H1 (cell line): ENCODE results near the gene SLC6A2. TPM values are rescaled to one million over a fixed set of nuclear protein-coding genes. Genes with fewer than 3 reads are reported as not detected.

ENCODE experiments used
- CTCF ChIA-PET: fragments of 300-600 bp; sonication (Branson Sonifier 250); formaldehyde crosslinking; loops from one replicate; lab custom pipeline; 2021; ENCODE audit not compliant: partially characterized antibody; lab: Charles Lee
- POLR2A ChIA-PET: fragments of 300-600 bp; sonication (Branson Sonifier 250); formaldehyde crosslinking; loops from one replicate; lab custom pipeline; 2021; ENCODE audit warnings: inconsistent platforms; ENCODE audit not compliant: partially characterized antibody; lab: Charles Lee
- DNase-seq, 2 experiments: peaks; one replicate each; pipeline versions ENCODE4 v3.0.0 to v3.0.0-alpha.2; 2010 to 2022; ENCODE audit warnings: low spot score in 2 of 2, low read depth in 1 of 2, mixed read lengths in 1 of 2
- FAIRE-seq: peaks from 2 replicates; lab custom pipeline; 2011; peaks lifted over from hg19 to GRCh38; lab: Jason Lieb, UNC
- H2AFZ ChIP-seq: 2 replicates; pipeline ENCODE4 v1.8.1; 2012; ENCODE audit warnings: low read length, inconsistent platforms
- H2AK5ac ChIP-seq: 2 replicates; pipeline ENCODE4 v1.6.1; 2013; ENCODE audit warnings: low read depth, low read length
- H2BK120ac ChIP-seq: replicated peaks from 2 replicates; pipeline ENCODE3; 2013; ENCODE audit warnings: low read depth, low read length, inconsistent platforms
- H2BK12ac ChIP-seq: 2 replicates; pipeline ENCODE4 v1.6.1; 2013; ENCODE audit warnings: low read depth, low read length
- H2BK15ac ChIP-seq: 2 replicates; pipeline ENCODE4 v1.6.1; 2013; ENCODE audit warnings: low read length
- H2BK20ac ChIP-seq: 2 replicates; pipeline ENCODE4 v1.6.1; 2013; ENCODE audit warnings: low read length
- H2BK5ac ChIP-seq: 2 replicates; pipeline ENCODE4 v1.6.1; 2013; ENCODE audit warnings: low read depth, low read length
- H3K14ac ChIP-seq: 2 replicates; pipeline ENCODE4 v1.6.1; 2013; ENCODE audit warnings: inconsistent platforms; ENCODE audit not compliant: insufficient read length
- H3K18ac ChIP-seq: 2 replicates; pipeline ENCODE4 v1.6.1; 2013; ENCODE audit warnings: low read length; ENCODE audit errors: extremely low read depth
- H3K23ac ChIP-seq: 2 replicates; pipeline ENCODE4 v1.6.1; 2013; ENCODE audit warnings: inconsistent platforms; ENCODE audit not compliant: insufficient read length
- H3K23me2 ChIP-seq: 2 replicates; pipeline ENCODE4 v1.6.1; 2013; ENCODE audit warnings: low read depth, low read length
- H3K27ac ChIP-seq: 2 replicates; pipeline ENCODE4 v1.6.1; 2011; ENCODE audit warnings: low read depth, low read length, inconsistent platforms
- H3K27me3 ChIP-seq, 4 experiments: replicated peaks in 1 of 4; 1 replicate in 1 of 4; 2 replicates in 3 of 4; pipeline versions ENCODE4 v1.6.1 to v1.8.1; 2011 to 2013; ENCODE audit warnings: low read length in 3 of 4, mild to moderate bottlenecking in 3 of 4, inconsistent platforms in 2 of 4, mixed read lengths in 2 of 4, moderate library complexity in 1 of 4; ENCODE audit not compliant: control insufficient read depth in 3 of 4, insufficient read depth in 3 of 4; ENCODE audit errors: extremely low read depth in 1 of 4
- H3K36me3 ChIP-seq, 4 experiments: 2 replicates each; pipeline versions ENCODE4 v1.6.1 to v1.8.1; 2011 to 2013; ENCODE audit warnings: mild to moderate bottlenecking in 4 of 4, low read length in 3 of 4, moderate library complexity in 2 of 4, control low read depth in 1 of 4, inconsistent platforms in 1 of 4; ENCODE audit not compliant: insufficient read depth in 4 of 4, control insufficient read depth in 2 of 4
- H3K4ac ChIP-seq: replicated peaks from 2 replicates; pipeline ENCODE3; 2013; ENCODE audit warnings: low read length, low read depth, mixed read lengths, inconsistent platforms; ENCODE audit not compliant: insufficient read length
- H3K4me1 ChIP-seq, 4 experiments: replicated peaks in 1 of 4; 1 replicate in 1 of 4; 2 replicates in 3 of 4; pipeline versions ENCODE4 v1.6.1 to v1.8.1; 2011 to 2013; ENCODE audit warnings: low read length in 3 of 4, inconsistent platforms in 2 of 4, mixed read lengths in 1 of 4; ENCODE audit not compliant: insufficient read depth in 4 of 4, control insufficient read depth in 3 of 4
- H3K4me2 ChIP-seq, 2 experiments: 2 replicates each; pipeline versions ENCODE4 v1.6.1 to v1.8.1; 2011 to 2013; ENCODE audit warnings: low read depth in 2 of 2, low read length in 2 of 2, control low read depth in 1 of 2, inconsistent platforms in 1 of 2, mild to moderate bottlenecking in 1 of 2; ENCODE audit not compliant: insufficient read depth in 1 of 2
- H3K4me3 ChIP-seq, 4 experiments: fragments of 200-600, 300-600 bp in 1 of 4; sonication (generic), shearing (Covaris generic), sonication (Bioruptor Twin) in 1 of 4; 2 replicates each; pipeline versions ENCODE4 v1.5.1 to v1.8.1; 2011 to 2016; ENCODE audit warnings: low read length in 4 of 4, low read depth in 3 of 4, control low read depth in 2 of 4, inconsistent platforms in 2 of 4, mild to moderate bottlenecking in 2 of 4, mixed read lengths in 1 of 4, moderate library complexity in 1 of 4; ENCODE audit not compliant: insufficient read depth in 2 of 4; ENCODE audit errors: extremely low read depth in 1 of 4
- H3K56ac ChIP-seq: replicated peaks from 2 replicates; pipeline ENCODE3; 2013; ENCODE audit warnings: low read depth, mild to moderate bottlenecking, mixed read lengths, low read length, inconsistent platforms; ENCODE audit not compliant: insufficient read length
- H3K79me1 ChIP-seq: 2 replicates; pipeline ENCODE4 v1.6.1; 2013; ENCODE audit warnings: low read depth, low read length, control low read depth
- H3K79me2 ChIP-seq, 2 experiments: 2 replicates each; pipeline versions ENCODE4 v1.6.1 to v1.8.1; 2012 to 2013; ENCODE audit warnings: low read length in 2 of 2, mild to moderate bottlenecking in 2 of 2, inconsistent platforms in 1 of 2; ENCODE audit not compliant: insufficient read depth in 2 of 2, control insufficient read depth in 1 of 2
- H3K9ac ChIP-seq, 4 experiments: replicated peaks in 1 of 4; 1 replicate in 1 of 4; 2 replicates in 3 of 4; pipeline versions ENCODE4 v1.6.1 to v1.8.1; 2011 to 2013; ENCODE audit warnings: low read depth in 3 of 4, low read length in 3 of 4, control low read depth in 2 of 4, mild to moderate bottlenecking in 2 of 4, moderate library complexity in 2 of 4, inconsistent platforms in 1 of 4; ENCODE audit errors: extremely low read depth in 1 of 4
- H3K9me3 ChIP-seq, 2 experiments: 2 replicates each; pipeline versions ENCODE4 v1.6.1 to v1.8.1; 2012 to 2013; ENCODE audit warnings: mild to moderate bottlenecking in 2 of 2, moderate library complexity in 2 of 2, control low read depth in 1 of 2, inconsistent platforms in 1 of 2, low read depth in 1 of 2, low read length in 1 of 2, mixed read lengths in 1 of 2; ENCODE audit not compliant: insufficient read depth in 2 of 2
- H4K20me1 ChIP-seq, 2 experiments: replicated peaks in 1 of 2; 2 replicates each; pipeline versions ENCODE3 to v1.8.1; 2011 to 2013; ENCODE audit warnings: inconsistent platforms in 2 of 2, low read length in 2 of 2, mild to moderate bottlenecking in 1 of 2; ENCODE audit not compliant: insufficient read depth in 2 of 2, control insufficient read depth in 1 of 2
- H4K5ac ChIP-seq: 2 replicates; pipeline ENCODE4 v1.6.1; 2013; ENCODE audit warnings: low read length, low read depth, mixed read lengths, inconsistent platforms; ENCODE audit not compliant: insufficient read length
- H4K8ac ChIP-seq: 2 replicates; pipeline ENCODE4 v1.8.0; 2013; ENCODE audit warnings: mild to moderate bottlenecking, moderate library complexity, low read length, inconsistent platforms; ENCODE audit not compliant: insufficient read depth; ENCODE audit errors: extremely low read depth
- H4K91ac ChIP-seq: replicated peaks from 2 replicates; pipeline ENCODE3; 2013; ENCODE audit warnings: low read length, mixed read lengths, inconsistent platforms; ENCODE audit not compliant: insufficient read length
- CBX5 ChIP-seq: fragments of 300-800, 300-1000 bp; sonication (generic); IDR thresholded peaks from 2 replicates; pipeline ENCODE4 v1.7.1; 2016; ENCODE audit warnings: antibody characterized with exemption, low read length, low read depth
- CEBPB ChIP-seq: IDR thresholded peaks from 2 replicates; pipeline ENCODE4 v1.6.1; 2012; ENCODE audit warnings: low read depth, low read length
- EP300 ChIP-seq, 2 experiments: IDR thresholded peaks; 1 replicate in 1 of 2; 2 replicates in 1 of 2; pipeline ENCODE4 v1.6.1; 2011 to 2012; ENCODE audit warnings: low read depth in 2 of 2, low read length in 2 of 2, mild to moderate bottlenecking in 2 of 2, borderline replicate concordance in 1 of 2, inconsistent platforms in 1 of 2, moderate library complexity in 1 of 2
- KDM1A ChIP-seq: fragments of 200-600, 300-600 bp; sonication (generic); IDR thresholded peaks from 2 replicates; pipeline ENCODE4 v1.7.1; 2016; ENCODE audit warnings: mild to moderate bottlenecking, low read length, borderline replicate concordance
- MAFK ChIP-seq: IDR thresholded peaks from 2 replicates; pipeline ENCODE4 v1.6.1; 2012; ENCODE audit warnings: low read depth, mild to moderate bottlenecking, improper control_type of control experiment, low read length
- MAX ChIP-seq: IDR thresholded peaks from 2 replicates; pipeline ENCODE4 v1.6.1; 2012; ENCODE audit warnings: inconsistent platforms
- NRF1 ChIP-seq: IDR thresholded peaks from 2 replicates; pipeline ENCODE4 v1.6.1; 2011; ENCODE audit warnings: mild to moderate bottlenecking, low read depth, low read length, improper control_type of control experiment
- PHF8 ChIP-seq: fragments of 200-600 bp; sonication (generic); conservative IDR thresholded peaks from 2 replicates; pipeline ENCODE4 v1.7.1; 2012; ENCODE audit warnings: low read depth, mild to moderate bottlenecking, inconsistent platforms, low read length, moderate library complexity
- POU5F1 ChIP-seq: IDR thresholded peaks from 2 replicates; pipeline ENCODE4 v1.6.1; 2011; ENCODE audit warnings: low read depth, mild to moderate bottlenecking, low read length, moderate library complexity
- RNF2 ChIP-seq: fragments of 200-900, 300-1000 bp; sonication (generic); IDR thresholded peaks from 2 replicates; pipeline ENCODE4 v1.7.1; 2016; ENCODE audit warnings: borderline replicate concordance, low read depth, mild to moderate bottlenecking, antibody characterized with exemption, low read length; ENCODE audit not compliant: poor library complexity, severe bottlenecking; ENCODE audit errors: missing control alignments
- SUZ12 ChIP-seq: fragments of 200-600 bp; sonication (generic); IDR thresholded peaks from 2 replicates; pipeline ENCODE4 v1.6.1; 2012; ENCODE audit warnings: mild to moderate bottlenecking, inconsistent platforms, low read length, moderate library complexity, mixed read lengths
- WGBS, 2 experiments: shearing (Covaris generic) in 1 of 2; methylation state at CpG; one replicate each; pipeline versions ENCODE4 v1.1.6 to v1.1.7; 2013 to 2015; ENCODE audit warnings: low lambda C conversion rate in 2 of 2, mixed read lengths in 2 of 2, inconsistent platforms in 1 of 2, low coverage in 1 of 2, missing lambda C conversion rate in 1 of 2; ENCODE audit not compliant: insufficient replicate concordance in 2 of 2, insufficient coverage in 1 of 2, insufficient read length in 1 of 2; ENCODE audit errors: extremely low coverage in 1 of 2, missing lambda C conversion rate in 1 of 2; 5-methylcytosine and 5-hydroxymethylcytosine counted together
- polyA plus RNA-seq, 7 experiments: library from polyadenylated mRNA; depleted of rRNA in 3 of 7; stranded (reverse) in 5 of 7; unstranded in 2 of 7; fragments of >200 nt in 5 of 7; fragments of 200-250 nt in 2 of 7; gene quantifications; 1 replicate in 5 of 7; 2 replicates in 1 of 7; 4 replicates in 1 of 7; pipeline versions ENCODE4 v1.2.1 to v1.2.3, GENCODE V29; 2011 to 2013; ENCODE audit warnings: missing spikeins in 2 of 7, mixed read lengths in 2 of 7
- total RNA-seq: library from RNA; stranded (reverse); fragmentation: NEBNext Ultra II Directional; extraction: Animal tissue kit (Norgen Biotek cat#: 25700); gene quantifications from 2 replicates; pipeline ENCODE4 v1.2.1, GENCODE V29; 2021

The SLC6A2 gene
- total and polyA plus RNA-seq, 2 of the 8 experiments (the other 6 are each of a cell fraction or from before 2014, with no cell fraction given): 0.35 TPM; not detected in 1

- TF ChIP-seq KDM1A: no peak
- no peak for TF ChIP-seq MAFK
- no peak for TF ChIP-seq CBX5
- no peak for TF ChIP-seq SUZ12
- no peak for TF ChIP-seq PHF8
- no peak for TF ChIP-seq CEBPB
- TF ChIP-seq NRF1: no peak
- TF ChIP-seq EP300 (IDR thresholded peaks at IDR 0.05; ENCODE audit: borderline replicate concordance in 1 of 2, low read depth in 2 of 2, low read length in 2 of 2): no peak
- TF ChIP-seq RNF2: no peak
- TF ChIP-seq MAX: no peak
- TF ChIP-seq POU5F1: no peak
- TF ChIP-seq, all 59 proteins: peak for 0
- no peak overlapping the region for H3K56ac ChIP-seq
- H3K9ac ChIP-seq: no peak overlapping the region
- H3K79me2 ChIP-seq: no peaks in the 10 kb centered on the region
- no peak overlapping the region for H3K18ac ChIP-seq
- H2BK120ac ChIP-seq: no peak overlapping the region
- no peaks in the 10 kb centered on the region; a peak in 1 of 7 replicates for H3K27me3 ChIP-seq
- no peak overlapping the region for H2AK5ac ChIP-seq
- no peak overlapping the region for H2BK5ac ChIP-seq
- POLR2A ChIA-PET: no interaction called here
- no peak overlapping the region for H2BK12ac ChIP-seq
- no peak overlapping the region for H2AFZ ChIP-seq
- no peak for FAIRE-seq
- no peaks in the 10 kb centered on the region for H3K79me1 ChIP-seq
- CTCF ChIA-PET: interaction anchor here (3.1 to 23.3 kb wide), 3 partner anchors 130 to 243 kb away, joined by 16 to 446 read pairs (median 114); no protein-coding TSS in a partner anchor
- H3K4me2 ChIP-seq: no peak overlapping the region
- H3K9me3 ChIP-seq: no peaks in the 10 kb centered on the region
- H3K23me2 ChIP-seq: no peaks in the 10 kb centered on the region
- no peak overlapping the region for H4K91ac ChIP-seq
- no peak overlapping the region for H2BK20ac ChIP-seq
- no peak overlapping the region for H2BK15ac ChIP-seq
- H3K27ac ChIP-seq: no peak overlapping the region
- no peak overlapping the region for H3K14ac ChIP-seq
- H3K4ac ChIP-seq: no peak overlapping the region
- H3K4me1 ChIP-seq: no peaks in the 10 kb centered on the region
- no peak overlapping the region for H3K4me3 ChIP-seq
- H3K23ac ChIP-seq: no peak overlapping the region
- H3K36me3 ChIP-seq: no peaks in the 10 kb centered on the region
- no peaks in the 10 kb centered on the region for H4K20me1 ChIP-seq
- H4K8ac ChIP-seq: no peak overlapping the region
- no peak overlapping the region for H4K5ac ChIP-seq
- 53% methylated on average over 2 of the region's 2 CpGs; no CpG with 5 or more reads in 1 of the 2 experiments for WGBS, 2 experiments
- no peak for DNase-seq
Measured at GRCh38 chr16:55710466-55710865, 54.7 kb downstream of the SLC6A2 start.
